ENCODE data around the gene MYBBP1A.

Gene MYBBP1A

GRCh38 chr17:4544951-4545216 is 10.3 kb downstream of the MYBBP1A start:
- H2AFZ ChIP-seq (ENCODE audit: low read length), result no peak overlapping the region
- H3K36me3 ChIP-seq (replicated peaks; ENCODE audit: insufficient read depth, low read length), result peaks cover 3% of the 10 kb centered on the region
- no peaks in the 10 kb centered on the region for H4K20me1 ChIP-seq (ENCODE audit: insufficient read depth, low read length)
- H3K9me2 ChIP-seq (replicated peaks; ENCODE audit: insufficient read depth, low read length), result no peaks in the 10 kb centered on the region
- TF ChIP-seq EZH2 (optimal IDR thresholded peaks at IDR 0.05; ENCODE audit: low read depth, low read length), result no peak
- no peak for TF ChIP-seq EZH2phosphoT487 (IDR thresholded peaks at IDR 0.05; ENCODE audit: low read length)
- no peak for TF ChIP-seq CTCF (IDR thresholded peaks at IDR 0.05; ENCODE audit: low read length)
- no peaks in the 10 kb centered on the region for H3K27me3 ChIP-seq (replicated peaks; ENCODE audit: insufficient read depth, low read length)
- no peak overlapping the region for H3K4me3 ChIP-seq (ENCODE audit: low read length)
- no peaks in the 10 kb centered on the region for H3F3A ChIP-seq (ENCODE audit: insufficient read depth, low read length)
- H3K27ac ChIP-seq (ENCODE audit: low read length), result no peak overlapping the region
- 0 out of 2 replicates have a peak, but pooled peaks cover 1% of the 10 kb centered on the region for H3K79me2 ChIP-seq (ENCODE audit: low read length)
- no peak overlapping the region for H3K9ac ChIP-seq (ENCODE audit: low read length)
- no peaks in the 10 kb centered on the region for H3K9me3 ChIP-seq (replicated peaks; ENCODE audit: insufficient read depth, low read length)
- no peaks in the 10 kb centered on the region for H3K4me1 ChIP-seq (ENCODE audit: low read length)
- H3K4me2 ChIP-seq (ENCODE audit: low read depth, low read length), result no peak overlapping the region
- DNase-seq, result no peak

- H2AFZ ChIP-seq (ENCODE audit: low read length), result no peak overlapping the region
- H3K79me2 ChIP-seq (ENCODE audit: low read length), result no peaks in the 10 kb centered on the region
- no peaks in the 10 kb centered on the region for H3K27me3 ChIP-seq (replicated peaks; ENCODE audit: insufficient read depth, low read length)
- no peaks in the 10 kb centered on the region for H3K9me3 ChIP-seq (replicated peaks; ENCODE audit: insufficient read depth, low read length)
- H3K36me3 ChIP-seq (replicated peaks; ENCODE audit: insufficient read depth, low read length), result peaks cover 3% of the 10 kb centered on the region
- no peak for TF ChIP-seq EZH2 (optimal IDR thresholded peaks at IDR 0.05; ENCODE audit: low read depth, low read length)
- no peak for TF ChIP-seq CTCF (IDR thresholded peaks at IDR 0.05; ENCODE audit: low read length)
- no peak overlapping the region for H3K4me2 ChIP-seq (ENCODE audit: low read depth, low read length)
- DNase-seq, result no peak
- no peaks in the 10 kb centered on the region for H3K9me2 ChIP-seq (replicated peaks; ENCODE audit: insufficient read depth, low read length)
- no peak overlapping the region for H3K9ac ChIP-seq (ENCODE audit: low read length)
- no peaks in the 10 kb centered on the region for H3K4me1 ChIP-seq (ENCODE audit: low read length)
- H3K4me3 ChIP-seq (ENCODE audit: low read length), result no peak overlapping the region
- H4K20me1 ChIP-seq (ENCODE audit: insufficient read depth, low read length), result no peaks in the 10 kb centered on the region
- no peaks in the 10 kb centered on the region for H3F3A ChIP-seq (ENCODE audit: insufficient read depth, low read length)
- no peak overlapping the region for H3K27ac ChIP-seq (ENCODE audit: low read length)
These were observed 10.8 kb downstream of the MYBBP1A start for GRCh38 chr17:4544135-4544950.

GRCh38 chr17:4543557-4544026 is 11.6 kb downstream of the MYBBP1A start:
- H3K9ac ChIP-seq (ENCODE audit: low read length), result no peak overlapping the region
- H3K9me2 ChIP-seq (replicated peaks; ENCODE audit: insufficient read depth, low read length), result no peaks in the 10 kb centered on the region
- DNase-seq, result no peak
- TF ChIP-seq EZH2phosphoT487 (IDR thresholded peaks at IDR 0.05; ENCODE audit: low read length) (no peak), CTCF (IDR thresholded peaks at IDR 0.05; ENCODE audit: low read length) (no peak), EZH2 (optimal IDR thresholded peaks at IDR 0.05; ENCODE audit: low read depth, low read length) (no peak)
- no peaks in the 10 kb centered on the region for H3K27me3 ChIP-seq (replicated peaks; ENCODE audit: insufficient read depth, low read length)
- H3K9me3 ChIP-seq (replicated peaks; ENCODE audit: insufficient read depth, low read length), result no peaks in the 10 kb centered on the region
- H2AFZ ChIP-seq (ENCODE audit: low read length), result no peak overlapping the region
- H3K4me2 ChIP-seq (ENCODE audit: low read depth, low read length), result no peak overlapping the region
- H3K36me3 ChIP-seq (replicated peaks; ENCODE audit: insufficient read depth, low read length), result peaks cover 3% of the 10 kb centered on the region
- no peaks in the 10 kb centered on the region for H3K79me2 ChIP-seq (ENCODE audit: low read length)
- no peaks in the 10 kb centered on the region for H3K4me1 ChIP-seq (ENCODE audit: low read length)
- no peak overlapping the region for H3K27ac ChIP-seq (ENCODE audit: low read length)
- no peaks in the 10 kb centered on the region for H3F3A ChIP-seq (ENCODE audit: insufficient read depth, low read length)
- no peak overlapping the region for H3K4me3 ChIP-seq (ENCODE audit: low read length)
- no peaks in the 10 kb centered on the region for H4K20me1 ChIP-seq (ENCODE audit: insufficient read depth, low read length)

All from MM.1S (cell line).